HepG2 (cell line): ENCODE results near the gene B4GALT7. TPM values are rescaled to one million over a fixed set of nuclear protein-coding genes. Genes with fewer than 3 reads are reported as not detected.

Experiments used
- ASH2L ChIP-seq: fragments of 300-600, 200-600 bp; sonication (generic); IDR thresholded peaks from 2 replicates; pipeline ENCODE4 v1.7.0; 2017; ENCODE audit warnings: low read depth, mild to moderate bottlenecking, moderate library complexity, mixed read lengths, low read length; ENCODE audit not compliant: insufficient read length
- DMAP1 ChIP-seq: IDR thresholded peaks from 2 replicates; pipeline ENCODE4 v1.6.1; 2016
- FOSL2 ChIP-seq: sonication (generic); formaldehyde crosslinking; IDR thresholded peaks from 2 replicates; pipeline ENCODE4 v1.4.0; 2020; ENCODE audit warnings: missing genetic modification reagents
- FOXK2 ChIP-seq: fragments of 450-650 bp; IDR thresholded peaks from 2 replicates; pipeline ENCODE4 v1.6.1; 2016
- NFATC3 ChIP-seq: sonication (generic); formaldehyde crosslinking; IDR thresholded peaks from 2 replicates; pipeline ENCODE4 v1.5.1; 2020; ENCODE audit warnings: mild to moderate bottlenecking, missing genetic modification reagents
- RERE ChIP-seq: IDR thresholded peaks from 2 replicates; pipeline ENCODE4 v1.6.1; 2016; ENCODE audit warnings: low read depth, missing genetic modification reagents, missing compliant biosample characterization
- XRCC5 ChIP-seq: fragments of 200-400 bp; formaldehyde crosslinking; optimal IDR thresholded peaks from 2 replicates; pipeline ENCODE3; 2017; ENCODE audit warnings: mild to moderate bottlenecking, low read length
- ZMYM3 ChIP-seq: sonication (generic); formaldehyde crosslinking; IDR thresholded peaks from 2 replicates; pipeline ENCODE4 v1.5.1; 2020; ENCODE audit warnings: mild to moderate bottlenecking, missing genetic modification reagents
- ZNF142 ChIP-seq: sonication (generic); formaldehyde crosslinking; IDR thresholded peaks from 2 replicates; pipeline ENCODE4 v1.4.0; 2020; ENCODE audit warnings: missing genetic modification reagents
- ZNF205 ChIP-seq: IDR thresholded peaks from 2 replicates; pipeline ENCODE4 v1.6.1; 2018; ENCODE audit warnings: missing biosample characterization, missing genetic modification reagents
- ZNF496 ChIP-seq: sonication (generic); formaldehyde crosslinking; IDR thresholded peaks from 2 replicates; pipeline ENCODE4 v1.8.1; 2023; ENCODE audit warnings: mild to moderate bottlenecking, moderate library complexity, missing genetic modification reagents; ENCODE audit not compliant: insufficient replicate concordance
- ZNF512 ChIP-seq: sonication (generic); formaldehyde crosslinking; IDR thresholded peaks from 2 replicates; pipeline ENCODE4 v1.4.0; 2020; ENCODE audit warnings: mild to moderate bottlenecking, missing genetic modification reagents
- ZNF607 ChIP-seq: sonication (generic); formaldehyde crosslinking; IDR thresholded peaks from 2 replicates; pipeline ENCODE4 v1.5.1; 2020; ENCODE audit warnings: missing genetic modification reagents, mild to moderate bottlenecking, borderline replicate concordance
- polyA plus RNA-seq, 8 experiments: library from polyadenylated mRNA; depleted of rRNA in 3 of 8; stranded (reverse) in 7 of 8; unstranded in 1 of 8; fragments of >200 nt; fragmentation: Illumina TruSeq in 4 of 8; extraction: Trizol in 4 of 8; gene quantifications; 2 replicates each; pipeline versions ENCODE4 v1.2.1 to v1.2.3, GENCODE V29; 2011 to 2016; ENCODE audit warnings: low read depth in 4 of 8, missing spikeins in 1 of 8, mixed read lengths in 1 of 8; ENCODE audit not compliant: insufficient read depth in 1 of 8
- total RNA-seq, 5 experiments: library from RNA; depleted of rRNA; stranded (reverse); fragments of >200 nt; fragmentation: Illumina TruSeq; extraction: Trizol; gene quantifications; 2 replicates each; pipeline ENCODE4 v1.2.3, GENCODE V29; 2016; ENCODE audit warnings: low read depth in 1 of 5
- TF ChIP-seq, protein P1 (sequence below): sonication (generic); formaldehyde crosslinking; IDR thresholded peaks from 2 replicates; pipeline ENCODE4 v1.5.0; 2020; ENCODE audit warnings: mild to moderate bottlenecking, low read depth, missing genetic modification reagents, borderline replicate concordance

B4GALT7 gene
- total and polyA plus RNA-seq, 2 of the 13 experiments (the other 11 are each of a cell fraction or from before 2014, with no cell fraction given), result 16.4 to 20.5 TPM

DNA sequence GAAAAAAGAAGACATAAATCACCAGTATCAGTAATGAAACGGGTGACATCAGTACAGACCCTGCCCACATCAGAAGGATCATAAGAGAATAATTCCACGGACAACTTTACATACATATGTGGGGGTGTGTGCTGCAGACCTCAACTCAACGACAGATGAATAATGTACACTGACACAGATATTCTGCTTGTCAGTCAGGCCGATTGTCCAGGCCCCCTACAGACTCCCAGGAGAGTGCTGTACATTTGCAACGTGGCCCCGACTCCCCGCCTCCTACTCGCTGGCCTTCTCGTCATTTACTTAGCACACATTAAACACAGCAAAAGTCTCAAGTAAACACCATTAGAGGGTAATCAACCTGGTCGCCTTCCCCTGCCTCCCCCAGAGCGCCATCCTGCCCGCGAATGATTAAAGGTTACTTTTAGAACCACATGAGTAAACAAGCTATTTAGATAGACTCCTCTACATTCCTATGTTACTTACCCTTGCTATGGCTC is 11.5 kb upstream of the B4GALT7 start (continued):
- TF ChIP-seq ZNF142 (CRISPR knock-in tag), result no peak
- TF ChIP-seq FOXK2, result peak; percentile 69
- TF ChIP-seq XRCC5, result peak; percentile 25
- TF ChIP-seq ZNF512 (CRISPR knock-in tag), result 0 out of 2 replicates have a peak, but pooled peaks have one; percentile 52
- TF ChIP-seq, protein P1, sequence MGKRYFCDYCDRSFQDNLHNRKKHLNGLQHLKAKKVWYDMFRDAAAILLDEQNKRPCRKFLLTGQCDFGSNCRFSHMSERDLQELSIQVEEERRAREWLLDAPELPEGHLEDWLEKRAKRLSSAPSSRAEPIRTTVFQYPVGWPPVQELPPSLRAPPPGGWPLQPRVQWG (CRISPR knock-in tag), result no peak
- no peak for TF ChIP-seq ZNF496
- TF ChIP-seq DMAP1 (CRISPR knock-in tag), result peak; percentile 73
- TF ChIP-seq RERE (CRISPR knock-in tag), result peak; percentile 95
- peak; percentile 23; the same call in 1 of the 2 replicates for TF ChIP-seq FOSL2 (CRISPR knock-in tag)
- TF ChIP-seq ASH2L, result no peak
- TF ChIP-seq ZNF205 (CRISPR knock-in tag), result 0 out of 2 replicates have a peak, but pooled peaks have one; percentile 60
- TF ChIP-seq NFATC3 (CRISPR knock-in tag), result no peak
- 0 out of 2 replicates have a peak, but pooled peaks have one; percentile 20 for TF ChIP-seq ZNF607 (CRISPR knock-in tag)
- TF ChIP-seq ZMYM3, result no peak
